NCI-H2196 treated with DMSO at 0.1 percent for 48 hours (cell line): ENCODE data around the gene SLC26A11.

Source experiments
- DNase-seq: peaks from one replicate; lab custom pipeline; 2025; ENCODE audit not compliant: unreplicated experiment; lab: John Stamatoyannopoulos, UW

Gene SLC26A11

GRCh38 chr17:80277751-80278671 lies 57.8 kb downstream of the SLC26A11 start:
- peak; percentile 89 for DNase-seq

GRCh38 chr17:80279895-80280294 lies 59.7 kb downstream of the SLC26A11 start:
- DNase-seq, result peak; percentile 41

GRCh38 chr17:80281516-80281915 lies 61.3 kb downstream of the SLC26A11 start:
- no peak for DNase-seq

- DNase-seq, result peak; percentile 37
Observed at GRCh38 chr17:80283116-80283852, 63.1 kb downstream of the SLC26A11 start.

- DNase-seq, result no peak
Observed at GRCh38 chr17:80284631-80285030, 64.4 kb downstream of the SLC26A11 start.

GRCh38 chr17:80285237-80285920 lies 65.2 kb downstream of the SLC26A11 start:
- no peak for DNase-seq

- DNase-seq, result no peak
Observed at GRCh38 chr17:80286638-80286960, 66.4 kb downstream of the SLC26A11 start.

GRCh38 chr17:80287038-80287437 lies 66.8 kb downstream of the SLC26A11 start:
- DNase-seq, result no peak

- no peak for DNase-seq
Observed at GRCh38 chr17:80287806-80288567, 67.8 kb downstream of the SLC26A11 start.

GRCh38 chr17:80289616-80290015 lies 69.4 kb downstream of the SLC26A11 start:
- no peak for DNase-seq

GRCh38 chr17:80290156-80290555 lies 69.9 kb downstream of the SLC26A11 start:
- DNase-seq, result no peak

GRCh38 chr17:80291260-80291659 lies 71.0 kb downstream of the SLC26A11 start:
- DNase-seq, result no peak

GRCh38 chr17:80291691-80292487 lies 71.7 kb downstream of the SLC26A11 start:
- no peak for DNase-seq

GRCh38 chr17:80292521-80292971 lies 72.3 kb downstream of the SLC26A11 start:
- no peak for DNase-seq

GRCh38 chr17:80294210-80294609 lies 74.0 kb downstream of the SLC26A11 start:
- no peak for DNase-seq

- no peak for DNase-seq
Observed at GRCh38 chr17:80294653-80295052, 74.4 kb downstream of the SLC26A11 start.

GRCh38 chr17:80295146-80295545 lies 74.9 kb downstream of the SLC26A11 start:
- no peak for DNase-seq

GRCh38 chr17:80295559-80295958 lies 75.3 kb downstream of the SLC26A11 start:
- DNase-seq, result no peak

- no peak for DNase-seq
Observed at GRCh38 chr17:80296221-80296620, 76.0 kb downstream of the SLC26A11 start.

GRCh38 chr17:80297996-80298560 lies 77.9 kb downstream of the SLC26A11 start:
- peak; percentile 86 for DNase-seq
